ENCODE data around the gene RIMKLA.

GRCh38 chr1:42432714-42433113 is 52.1 kb downstream of the RIMKLA start:
- TF ChIP-seq EZH2phosphoT487 (IDR thresholded peaks at IDR 0.05; ENCODE audit: borderline replicate concordance, low read depth, low read length) (no peak), CTCF (conservative IDR thresholded peaks at IDR 0.05; ENCODE audit: low read length) (no peak)
